ENCODE measurements around the gene IL4. TPM values are rescaled to one million over a fixed set of nuclear protein-coding genes. Genes with fewer than 3 reads are reported as not detected.

Gene IL4
- total RNA-seq, 2 donors from 2014 or later: 1.2 to 1.5 TPM

GRCh38 chr5:132646583-132647266, 27.1 kb upstream of the IL4 start:
- Mint-ChIP-seq H3K9me3 (peaks cover 4 to 9% of the 10 kb centered on the region in 2 donors), H3K4me3 (no peak overlapping the region), H3K27ac (no peak overlapping the region), H3K4me1 (ENCODE audit: low read depth) (peaks cover 17% of the 10 kb centered on the region), H3K36me3 (ENCODE audit: insufficient read depth in 2 of 2) (peaks cover 26 to 33% of the 10 kb centered on the region in 2 donors), H3K27me3 (ENCODE audit: low read depth) (peaks cover 29% of the 10 kb centered on the region)
- ATAC-seq (replicated peaks in 1 of 2) (no peak), DNase-seq (no peak)

- ATAC-seq (replicated peaks in 1 of 2) (no peak), DNase-seq (no peak)
- Mint-ChIP-seq H3K27me3 (ENCODE audit: low read depth) (peaks cover 36% of the 10 kb centered on the region), H3K36me3 (ENCODE audit: insufficient read depth in 2 of 2) (peaks cover 28 to 29% of the 10 kb centered on the region in 2 donors), H3K4me1 (ENCODE audit: low read depth) (peaks cover 10% of the 10 kb centered on the region), H3K4me3 (no peak overlapping the region), H3K27ac (no peak overlapping the region), H3K9me3 (peaks cover 4 to 11% of the 10 kb centered on the region in 2 donors)
These were observed 26.3 kb upstream of the IL4 start for GRCh38 chr5:132647473-132647872.

- Mint-ChIP-seq H3K4me1 (ENCODE audit: low read depth) (peaks cover under 1% of the 10 kb centered on the region), H3K9me3 (peaks cover 4 to 11% of the 10 kb centered on the region in 2 donors), H3K4me3 (no peak overlapping the region), H3K27ac (no peak overlapping the region), H3K36me3 (ENCODE audit: insufficient read depth in 2 of 2) (peaks cover 19 to 22% of the 10 kb centered on the region in 2 donors), H3K27me3 (ENCODE audit: low read depth) (peaks cover 41% of the 10 kb centered on the region)
- DNase-seq (no peak), ATAC-seq (replicated peaks in 1 of 2) (no peak)
These were observed 25.4 kb upstream of the IL4 start for GRCh38 chr5:132648355-132648754.

- DNase-seq (no peak), ATAC-seq (replicated peaks in 1 of 2) (no peak)
- no peak overlapping the region for H3K27ac Mint-ChIP-seq
- no peak overlapping the region for H3K4me3 Mint-ChIP-seq
- H3K27me3 Mint-ChIP-seq (ENCODE audit: low read depth): peaks cover 68% of the 10 kb centered on the region
- H3K9me3 Mint-ChIP-seq: peaks cover 3 to 11% of the 10 kb centered on the region in 2 donors
- H3K36me3 Mint-ChIP-seq (ENCODE audit: insufficient read depth in 2 of 2): peaks cover 11 to 12% of the 10 kb centered on the region in 2 donors
- peaks cover 16% of the 10 kb centered on the region for H3K4me1 Mint-ChIP-seq (ENCODE audit: low read depth)
These were observed 21.8 kb upstream of the IL4 start for GRCh38 chr5:132651838-132652469.

- H3K27me3 Mint-ChIP-seq (ENCODE audit: low read depth): peaks cover 60% of the 10 kb centered on the region
These were observed 20.1 kb upstream of the IL4 start for GRCh38 chr5:132653716-132654115.

GRCh38 chr5:132655821-132656773, 17.7 kb upstream of the IL4 start:
- Mint-ChIP-seq H3K27ac (peak overlapping the region; percentile 49), H3K27me3 (ENCODE audit: low read depth) (peaks cover 48% of the 10 kb centered on the region), H3K36me3 (ENCODE audit: insufficient read depth in 2 of 2) (peaks cover 1 to 2% of the 10 kb centered on the region in 2 donors), H3K4me3 (peak overlapping the region; percentile 74 to 82), H3K9me3 (peaks cover 0 to 2% of the 10 kb centered on the region in 2 donors), H3K4me1 (ENCODE audit: low read depth) (peaks cover 58% of the 10 kb centered on the region)
- DNase-seq (peak; percentile 71), ATAC-seq (replicated peaks in 1 of 2) (peak; percentile 62 to 64)

More at GRCh38 chr5:132653716-132654115, 20.1 kb upstream of the IL4 start:
- Mint-ChIP-seq H3K27ac (no peak overlapping the region), H3K36me3 (ENCODE audit: insufficient read depth in 2 of 2) (peaks cover 1 to 2% of the 10 kb centered on the region in 2 donors), H3K9me3 (peaks cover 0 to 4% of the 10 kb centered on the region in 2 donors), H3K4me3 (no peak overlapping the region), H3K4me1 (ENCODE audit: low read depth) (peaks cover 34% of the 10 kb centered on the region)
- DNase-seq: no peak
- ATAC-seq (replicated peaks in 1 of 2): no peak

GRCh38 chr5:132656774-132657355, 16.9 kb upstream of the IL4 start:
- Mint-ChIP-seq H3K27me3 (ENCODE audit: low read depth) (peaks cover 43% of the 10 kb centered on the region), H3K4me1 (ENCODE audit: low read depth) (peaks cover 65% of the 10 kb centered on the region), H3K27ac (peak overlapping the region; percentile 49), H3K9me3 (peaks cover 0 to under 1% of the 10 kb centered on the region in 2 donors), H3K36me3 (ENCODE audit: insufficient read depth in 2 of 2) (peaks cover under 1 to 1% of the 10 kb centered on the region in 2 donors), H3K4me3 (peak overlapping the region; percentile 74 to 82)
- ATAC-seq (replicated peaks in 1 of 2): peak; percentile 20 to 24
- DNase-seq: peak in 1 of 2 donors; percentile 24

GRCh38 chr5:132657676-132658380, 16.0 kb upstream of the IL4 start, which contains the start of gene IL13:
IL13 (plus strand) TSS chr5:132658173; CDS start chr5:132658187, 14 bp downstream.
- Mint-ChIP-seq H3K4me3 (peak within 1 kb of the TSS; percentile 74 to 82), H3K27ac (peak within 1 kb of the TSS; percentile 58), H3K9me3 (no peaks in the 10 kb centered on the region), H3K27me3 (ENCODE audit: low read depth) (peaks cover 34% of the 10 kb centered on the region), H3K36me3 (ENCODE audit: insufficient read depth in 2 of 2) (peaks cover 0 to 1% of the 10 kb centered on the region in 2 donors), H3K4me1 (ENCODE audit: low read depth) (peaks cover 75% of the 10 kb centered on the region)
- peak; percentile 44 to 57 for DNase-seq
- peak; percentile 50 to 52 for ATAC-seq (replicated peaks in 1 of 2)

- H3K36me3 Mint-ChIP-seq (ENCODE audit: insufficient read depth in 2 of 2): peaks cover 0 to 1% of the 10 kb centered on the region in 2 donors
- H3K27me3 Mint-ChIP-seq (ENCODE audit: low read depth): peaks cover 29% of the 10 kb centered on the region
- DNase-seq (peak in 1 of 2 donors; percentile 20), ATAC-seq (replicated peaks in 1 of 2) (peak in 1 of 2 donors; percentile 15)
- peak overlapping the region; percentile 74 to 82 for H3K4me3 Mint-ChIP-seq
- H3K9me3 Mint-ChIP-seq: no peaks in the 10 kb centered on the region
- peaks cover 83% of the 10 kb centered on the region for H3K4me1 Mint-ChIP-seq (ENCODE audit: low read depth)
- H3K27ac Mint-ChIP-seq: peak overlapping the region; percentile 42
These were observed 15.1 kb upstream of the IL4 start for GRCh38 chr5:132658381-132659302.

GRCh38 chr5:132659598-132660493, 13.9 kb upstream of the IL4 start:
- DNase-seq (peak in 1 of 2 donors; percentile 36), ATAC-seq (replicated peaks in 1 of 2) (no peak)
- peaks cover 86% of the 10 kb centered on the region for H3K4me1 Mint-ChIP-seq (ENCODE audit: low read depth)
- H3K9me3 Mint-ChIP-seq: no peaks in the 10 kb centered on the region
- H3K4me3 Mint-ChIP-seq: peak overlapping the region; percentile 65 to 74
- peaks cover 17% of the 10 kb centered on the region for H3K27me3 Mint-ChIP-seq (ENCODE audit: low read depth)
- no peak overlapping the region for H3K27ac Mint-ChIP-seq
- no peaks in the 10 kb centered on the region for H3K36me3 Mint-ChIP-seq (ENCODE audit: insufficient read depth in 2 of 2)
